Neural progenitor cell (in vitro differentiated cells): ENCODE results near the gene POLA2.

Source experiments
- EZH2 ChIP-seq: fragments of 200-600 bp; sonication (generic); IDR thresholded peaks from 2 replicates; pipeline ENCODE4 v1.6.1; 2017; ENCODE audit warnings: antibody characterized with exemption, mild to moderate bottlenecking, moderate library complexity
- EZH2phosphoT487 ChIP-seq: fragments of 200-600 bp; sonication (generic); IDR thresholded peaks from 2 replicates; pipeline ENCODE4 v1.6.1; 2017; ENCODE audit warnings: antibody characterized with exemption
- TF ChIP-seq, protein P1 (sequence below): fragments of 200-600 bp; sonication (generic); IDR thresholded peaks from 2 replicates; pipeline ENCODE4 v1.5.1; 2017; ENCODE audit warnings: antibody characterized with exemption, mild to moderate bottlenecking

DNA sequence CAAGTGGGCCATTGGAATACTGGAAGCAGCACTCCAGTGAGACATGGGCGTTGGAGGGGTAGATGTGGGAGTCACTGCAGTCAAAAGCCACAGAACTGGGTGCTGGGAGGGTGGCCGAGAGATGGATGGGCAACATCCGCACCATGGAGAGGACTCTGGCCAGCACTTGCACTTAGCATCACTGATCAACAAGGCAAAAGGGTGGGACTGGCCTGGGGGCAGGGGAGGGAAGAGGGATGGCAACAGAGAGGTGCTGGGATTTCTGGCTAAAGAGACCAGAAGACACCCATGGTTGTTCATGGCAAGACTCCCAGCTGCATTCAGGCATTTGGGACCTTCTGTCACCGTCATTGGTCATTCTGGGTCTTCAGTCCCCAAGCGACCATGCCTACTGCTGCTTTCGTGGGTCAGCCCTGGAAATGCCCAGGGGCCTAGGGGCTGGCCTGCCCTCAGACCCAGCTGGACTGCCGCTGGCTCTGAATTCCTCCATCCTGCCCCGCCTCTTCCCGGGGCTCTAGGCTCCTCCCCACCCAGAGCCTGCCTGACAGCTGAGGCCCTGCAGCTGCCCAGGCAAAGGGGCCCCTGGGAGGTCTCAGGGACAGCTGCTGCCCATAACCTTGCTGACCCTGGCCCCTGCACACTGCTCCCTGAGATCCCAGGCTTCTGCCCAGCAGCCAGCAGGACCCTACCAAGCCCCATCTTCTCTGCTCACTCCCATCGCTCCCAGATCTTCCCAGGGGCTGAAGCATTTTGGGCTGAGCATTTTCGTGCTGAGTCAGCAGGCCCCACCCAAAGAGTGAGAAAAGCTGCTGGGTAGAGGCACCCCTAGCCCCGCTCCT, 39.9 kb downstream of the POLA2 start:
- TF ChIP-seq, protein P1, sequence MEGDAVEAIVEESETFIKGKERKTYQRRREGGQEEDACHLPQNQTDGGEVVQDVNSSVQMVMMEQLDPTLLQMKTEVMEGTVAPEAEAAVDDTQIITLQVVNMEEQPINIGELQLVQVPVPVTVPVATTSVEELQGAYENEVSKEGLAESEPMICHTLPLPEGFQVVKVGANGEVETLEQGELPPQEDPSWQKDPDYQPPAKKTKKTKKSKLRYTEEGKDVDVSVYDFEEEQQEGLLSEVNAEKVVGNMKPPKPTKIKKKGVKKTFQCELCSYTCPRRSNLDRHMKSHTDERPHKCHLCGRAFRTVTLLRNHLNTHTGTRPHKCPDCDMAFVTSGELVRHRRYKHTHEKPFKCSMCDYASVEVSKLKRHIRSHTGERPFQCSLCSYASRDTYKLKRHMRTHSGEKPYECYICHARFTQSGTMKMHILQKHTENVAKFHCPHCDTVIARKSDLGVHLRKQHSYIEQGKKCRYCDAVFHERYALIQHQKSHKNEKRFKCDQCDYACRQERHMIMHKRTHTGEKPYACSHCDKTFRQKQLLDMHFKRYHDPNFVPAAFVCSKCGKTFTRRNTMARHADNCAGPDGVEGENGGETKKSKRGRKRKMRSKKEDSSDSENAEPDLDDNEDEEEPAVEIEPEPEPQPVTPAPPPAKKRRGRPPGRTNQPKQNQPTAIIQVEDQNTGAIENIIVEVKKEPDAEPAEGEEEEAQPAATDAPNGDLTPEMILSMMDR, result no peak
- no peak for TF ChIP-seq EZH2
- TF ChIP-seq EZH2phosphoT487, result no peak
